Endothelial cell of umbilical vein (primary cell): ENCODE data around the gene SLC49A4. TPM values are rescaled to one million over a fixed set of nuclear protein-coding genes. Genes with fewer than 3 reads are reported as not detected.

ENCODE experiments used
- BruUV-seq: library from RNA; stranded (reverse); fragments of 400-500 nt; replicated peaks from 2 replicates; lab custom pipeline; 2021; lab: Mats Ljungman, UMichigan
- CTCF ChIA-PET: fragments of 300-600, 350-600 bp; sonication (Branson Sonifier 250); formaldehyde crosslinking; loops from one replicate; lab custom pipeline; 2021; ENCODE audit warnings: antibody characterized with exemption, inconsistent platforms; lab: Charles Lee
- POLR2A ChIA-PET: fragments of 300-600, 350-600 bp; sonication (Branson Sonifier 250); formaldehyde crosslinking; loops from one replicate; lab custom pipeline; 2021; ENCODE audit warnings: antibody characterized with exemption, inconsistent platforms; lab: Charles Lee
- DNase-seq: peaks from one replicate; pipeline ENCODE4 v3.0.0-alpha.2; 2011; ENCODE audit warnings: low read depth, low spot score
- FAIRE-seq: peaks from 2 replicates; lab custom pipeline; 2011; peaks lifted over from hg19 to GRCh38; lab: Jason Lieb, UNC
- H2AFZ ChIP-seq: 2 replicates; pipeline ENCODE4 v1.6.0; 2012; ENCODE audit warnings: low read depth, low read length, control low read depth, inconsistent platforms
- H3K27ac ChIP-seq: 2 replicates; pipeline ENCODE4 v1.5.1; 2011; ENCODE audit warnings: low read depth, mild to moderate bottlenecking, control low read depth, low read length, moderate library complexity; ENCODE audit not compliant: insufficient read depth
- H3K27me3 ChIP-seq, 2 experiments: 2 replicates each; pipeline versions ENCODE4 v1.6.0 to v1.6.1; 2011; ENCODE audit warnings: low read length in 2 of 2, mixed read lengths in 1 of 2; ENCODE audit not compliant: control insufficient read depth in 2 of 2, insufficient read depth in 2 of 2
- H3K36me3 ChIP-seq, 2 experiments: 2 replicates in 1 of 2; 3 replicates in 1 of 2; pipeline ENCODE4 v1.5.1; 2011; ENCODE audit warnings: low read length in 2 of 2, mild to moderate bottlenecking in 1 of 2, moderate library complexity in 1 of 2; ENCODE audit not compliant: control insufficient read depth in 2 of 2, insufficient read depth in 2 of 2; ENCODE audit errors: extremely low read depth in 1 of 2
- H3K4me1 ChIP-seq: 3 replicates; pipeline ENCODE4 v1.5.1; 2011; ENCODE audit warnings: mild to moderate bottlenecking, low read length; ENCODE audit not compliant: control insufficient read depth, insufficient read depth; ENCODE audit errors: extremely low read depth
- H3K4me2 ChIP-seq: 2 replicates; pipeline ENCODE4 v1.6.1; 2011; ENCODE audit warnings: low read length, control low read depth, mixed read lengths; ENCODE audit not compliant: insufficient read depth
- H3K4me3 ChIP-seq, 3 experiments: fragments of 200-600 bp in 1 of 3; sonication (generic), shearing (Covaris generic) in 1 of 3; replicated peaks in 1 of 3; 2 replicates each; pipeline ENCODE4 v1.5.1; 2011 to 2016; ENCODE audit warnings: control low read depth in 3 of 3, low read length in 3 of 3, mild to moderate bottlenecking in 2 of 3, inconsistent platforms in 1 of 3, low read depth in 1 of 3, moderate library complexity in 1 of 3; ENCODE audit not compliant: insufficient read depth in 1 of 3
- H3K79me2 ChIP-seq: 2 replicates; pipeline ENCODE4 v1.6.0; 2012; ENCODE audit warnings: low read length, inconsistent platforms; ENCODE audit not compliant: control insufficient read depth, insufficient read depth
- H3K9ac ChIP-seq: replicated peaks from 2 replicates; pipeline ENCODE3; 2011; ENCODE audit warnings: low read length, control low read depth; ENCODE audit not compliant: insufficient read depth; ENCODE audit errors: extremely low read depth
- H3K9me1 ChIP-seq: replicated peaks from 3 replicates; pipeline ENCODE4 v1.6.0; 2011; ENCODE audit warnings: mild to moderate bottlenecking, low read length; ENCODE audit not compliant: control insufficient read depth, insufficient read depth; ENCODE audit errors: extremely low read depth
- H3K9me3 ChIP-seq: replicated peaks from 2 replicates; pipeline ENCODE4 v1.5.1; 2012; ENCODE audit warnings: low read length, inconsistent platforms; ENCODE audit not compliant: control insufficient read depth, insufficient read depth
- H4K20me1 ChIP-seq: replicated peaks from 2 replicates; pipeline ENCODE3; 2011; ENCODE audit warnings: mild to moderate bottlenecking, low read length; ENCODE audit not compliant: control insufficient read depth, insufficient read depth; ENCODE audit errors: extremely low read depth
- CTCF ChIP-seq, 2 donors: IDR thresholded peaks; 1 replicate in 1 of 2; 2 replicates in 1 of 2; pipeline ENCODE4 v1.5.1; 2011; ENCODE audit warnings: low read length in 2 of 2, mild to moderate bottlenecking in 2 of 2, moderate library complexity in 2 of 2, control low read depth in 1 of 2, inconsistent platforms in 1 of 2, low read depth in 1 of 2; ENCODE audit not compliant: insufficient read depth in 1 of 2; ENCODE audit errors: extremely low read depth in 1 of 2
- EZH2 ChIP-seq: IDR thresholded peaks from 2 replicates; pipeline ENCODE4 v1.6.1; 2012; ENCODE audit warnings: borderline replicate concordance, low read depth, mild to moderate bottlenecking, moderate library complexity, low read length, inconsistent platforms; ENCODE audit not compliant: severe bottlenecking
- FOS ChIP-seq: IDR thresholded peaks from 2 replicates; pipeline ENCODE4 v1.6.1; 2011; ENCODE audit warnings: mild to moderate bottlenecking, low read length, moderate library complexity, borderline replicate concordance; ENCODE audit not compliant: insufficient read depth
- GATA2 ChIP-seq: IDR thresholded peaks from 2 replicates; pipeline ENCODE4 v1.7.0; 2011; ENCODE audit warnings: low read depth, mild to moderate bottlenecking, moderate library complexity, mixed read lengths, low read length; ENCODE audit not compliant: insufficient read length, insufficient read depth
- JUN ChIP-seq: IDR thresholded peaks from 2 replicates; pipeline ENCODE4 v1.6.1; 2011; ENCODE audit warnings: borderline replicate concordance, low read depth; ENCODE audit not compliant: insufficient read length, insufficient read depth
- MAX ChIP-seq: IDR thresholded peaks from 2 replicates; pipeline ENCODE4 v1.6.1; 2011; ENCODE audit not compliant: insufficient read depth, insufficient read length
- MYC ChIP-seq: IDR thresholded peaks from one replicate; pipeline ENCODE4 v1.6.1; 2011; ENCODE audit warnings: mild to moderate bottlenecking, low read depth, low read length
- POLR2A ChIP-seq: IDR thresholded peaks from 2 replicates; pipeline ENCODE4 v1.6.1; 2012; ENCODE audit warnings: low read depth, mild to moderate bottlenecking, control low read depth, low read length
- POLR2AphosphoS5 ChIP-seq: IDR thresholded peaks from 2 replicates; pipeline ENCODE4 v1.6.1; 2012; ENCODE audit warnings: low read depth, mild to moderate bottlenecking, control low read depth, low read length, moderate library complexity; ENCODE audit not compliant: insufficient read depth
- dilution Hi-C: fragments of 300-500 bp; cut with MboI; formaldehyde crosslinking; loops from one replicate; pipeline ENCODE4 v1.15.0; 2019; ENCODE audit warnings: low sequenced_read_pairs; ENCODE audit not compliant: extremely low pct_ligation_motif_present
- intact Hi-C: fragments of 100-400 bp; cut with micrococcal nuclease; formaldehyde crosslinking; loops from one replicate; pipeline ENCODE4 v1.10.0; 2022
- polyA plus RNA-seq, 4 experiments: library from polyadenylated mRNA; depleted of rRNA in 3 of 4; stranded (reverse) in 3 of 4; unstranded in 1 of 4; fragments of >200 nt; gene quantifications; 2 replicates each; pipeline versions ENCODE4 v1.2.1 to v1.2.3, GENCODE V29; 2011 to 2012; ENCODE audit warnings: missing spikeins in 1 of 4
- total RNA-seq: library from RNA; stranded (reverse); gene quantifications from 2 replicates; pipeline ENCODE4 v1.2.3, GENCODE V29; 2021

Gene SLC49A4
- total and polyA plus RNA-seq, 2 donors (not counting 3 experiments of a cell fraction or from before 2014, with no cell fraction given), result 10.9 to 11.6 TPM

GRCh38 chr3:122915300-122916055 lies 120.6 kb downstream of the SLC49A4 start:
- ChIA-PET POLR2A (no interaction called here), CTCF (interaction anchor here (1.4 kb wide), 2 partner anchors 11 to 13 kb away, joined by 3 read pairs; no protein-coding TSS in a partner anchor)
- no peak overlapping the region for H3K27ac ChIP-seq
- H4K20me1 ChIP-seq, result no peaks in the 10 kb centered on the region
- intact Hi-C loops (no loop called here), dilution Hi-C loops (no loop called here)
- peaks cover 6 to 15% of the 10 kb centered on the region in 2 experiments for H3K27me3 ChIP-seq
- no peak overlapping the region for H3K4me2 ChIP-seq
- no peak for DNase-seq
- H3K9ac ChIP-seq, result no peak overlapping the region
- no TSS peak for BruUV-seq
- H3K4me1 ChIP-seq, result no peaks in the 10 kb centered on the region
- H3K36me3 ChIP-seq, result no peaks in the 10 kb centered on the region
- H2AFZ ChIP-seq, result no peak overlapping the region
- no peak overlapping the region for H3K4me3 ChIP-seq
- H3K79me2 ChIP-seq, result no peaks in the 10 kb centered on the region
- TF ChIP-seq FOS (no peak), EZH2 (no peak), POLR2A (no peak), MAX (no peak), GATA2 (no peak), MYC (no peak), CTCF (IDR thresholded peaks at IDR 0.05; ENCODE audit: extremely low read depth in 1 of 2, insufficient read depth in 1 of 2, low read depth in 1 of 2, low read length in 2 of 2) (no peak), POLR2AphosphoS5 (no peak), JUN (no peak)
- no peaks in the 10 kb centered on the region for H3K9me3 ChIP-seq
- no peaks in the 10 kb centered on the region for H3K9me1 ChIP-seq
- no peak for FAIRE-seq
